ENCODE results near the gene CIZ1.
A peak's percentile ranks its signal among the peaks of the same experiment; 100 is the strongest.

The CIZ1 gene

GRCh38 chr9:128162215-128163026, 29.0 kb downstream of the CIZ1 start:
- no peak for DNase-seq

- DNase-seq, result no peak
Measured at GRCh38 chr9:128161215-128161902, 30.0 kb downstream of the CIZ1 start.

GRCh38 chr9:128160603-128160987, 30.8 kb downstream of the CIZ1 start:
- no peak for DNase-seq

GRCh38 chr9:128159784-128160602, 31.4 kb downstream of the CIZ1 start, which contains the start of gene BBLN:
Gene BBLN (plus strand): TSS chr9:128160265. CDS start chr9:128160408, 143 bp downstream.
- DNase-seq, result peak; percentile 90

GRCh38 chr9:128159522-128159783, 31.9 kb downstream of the CIZ1 start:
- DNase-seq, result no peak

GRCh38 chr9:128155736-128156500, 35.5 kb downstream of the CIZ1 start:
- no peak for DNase-seq

GRCh38 chr9:128153947-128154695, 37.3 kb downstream of the CIZ1 start:
- no peak for DNase-seq

GRCh38 chr9:128153060-128153946, 38.1 kb downstream of the CIZ1 start:
- DNase-seq, result no peak

GRCh38 chr9:128152133-128153059, 39.0 kb downstream of the CIZ1 start:
- DNase-seq, result no peak

- no peak for DNase-seq
Measured at GRCh38 chr9:128151309-128152132, 39.9 kb downstream of the CIZ1 start.

GRCh38 chr9:128150594-128151308, 40.6 kb downstream of the CIZ1 start:
- DNase-seq, result no peak

- DNase-seq, result no peak
Measured at GRCh38 chr9:128149951-128150593, 41.3 kb downstream of the CIZ1 start.

GRCh38 chr9:128149001-128149701, 42.2 kb downstream of the CIZ1 start, which contains the start of gene LCN2:
Gene LCN2 (plus strand): TSS chr9:128149453. CDS start chr9:128149526, 73 bp downstream.
- peak; percentile 6 for DNase-seq

GRCh38 chr9:128148509-128149000, 42.8 kb downstream of the CIZ1 start:
- DNase-seq, result no peak

- no peak for DNase-seq
Measured at GRCh38 chr9:128146591-128147120, 44.7 kb downstream of the CIZ1 start.

GRCh38 chr9:128145951-128146351, 45.4 kb downstream of the CIZ1 start:
- no peak for DNase-seq
